H9 (cell line): ENCODE data around the gene TRIOBP. TPM values are rescaled to one million over a fixed set of nuclear protein-coding genes. Genes with fewer than 3 reads are reported as not detected.
A peak's percentile ranks its signal among the peaks of the same experiment; 100 is the strongest.

Source experiments
- DNase-seq: peaks from one replicate; pipeline ENCODE4 v3.0.0-alpha.2; 2017
- H2AFZ ChIP-seq: one replicate; pipeline ENCODE4 v1.6.1; 2013; ENCODE audit warnings: mild to moderate bottlenecking, low read length, control low read depth, moderate library complexity
- H2AK5ac ChIP-seq: 2 replicates; pipeline ENCODE4 v1.6.1; 2013; ENCODE audit warnings: low read length, control low read depth, mixed read lengths; ENCODE audit not compliant: insufficient read length
- H2BK120ac ChIP-seq: one replicate; pipeline ENCODE4 v1.6.1; 2013; ENCODE audit warnings: low read depth, mild to moderate bottlenecking, low read length, control low read depth, inconsistent platforms; ENCODE audit not compliant: poor library complexity, severe bottlenecking
- H2BK12ac ChIP-seq: 2 replicates; pipeline ENCODE4 v1.6.1; 2013; ENCODE audit warnings: low read length, control low read depth, mixed read lengths, low read depth; ENCODE audit not compliant: insufficient read length
- H2BK15ac ChIP-seq: 2 replicates; pipeline ENCODE4 v1.6.1; 2013; ENCODE audit warnings: low read depth, low read length, control low read depth
- H2BK20ac ChIP-seq: one replicate; pipeline ENCODE4 v1.6.1; 2013; ENCODE audit warnings: low read depth, mild to moderate bottlenecking, low read length, control low read depth, inconsistent platforms; ENCODE audit not compliant: poor library complexity, severe bottlenecking
- H2BK5ac ChIP-seq: 2 replicates; pipeline ENCODE4 v1.6.1; 2013; ENCODE audit warnings: low read length, control low read depth, mixed read lengths; ENCODE audit not compliant: insufficient read length
- H3K14ac ChIP-seq: 2 replicates; pipeline ENCODE4 v1.6.1; 2013; ENCODE audit warnings: low read length, control low read depth; ENCODE audit not compliant: insufficient read depth
- H3K18ac ChIP-seq: 2 replicates; pipeline ENCODE4 v1.6.1; 2013; ENCODE audit warnings: low read depth, mild to moderate bottlenecking, mixed read lengths, low read length, control low read depth; ENCODE audit not compliant: insufficient read length
- H3K23ac ChIP-seq: 2 replicates; pipeline ENCODE4 v1.6.1; 2013; ENCODE audit warnings: low read length, control low read depth, mixed read lengths, low read depth; ENCODE audit not compliant: insufficient read length
- H3K23me2 ChIP-seq: 2 replicates; pipeline ENCODE4 v1.6.1; 2013; ENCODE audit warnings: low read depth, mild to moderate bottlenecking, mixed read lengths, low read length, control low read depth; ENCODE audit not compliant: insufficient read length, poor library complexity, severe bottlenecking
- H3K27ac ChIP-seq: 2 replicates; pipeline ENCODE4 v1.5.1; 2013; ENCODE audit warnings: low read length, control low read depth, mixed read lengths, low read depth; ENCODE audit not compliant: insufficient read length
- H3K27me3 ChIP-seq: 2 replicates; pipeline ENCODE4 v1.6.1; 2013; ENCODE audit warnings: low read length, control low read depth, inconsistent platforms; ENCODE audit not compliant: insufficient read depth
- H3K4ac ChIP-seq: 2 replicates; pipeline ENCODE4 v1.6.1; 2013; ENCODE audit warnings: low read depth, mild to moderate bottlenecking, control low read depth, inconsistent platforms, low read length, moderate library complexity
- H3K4me1 ChIP-seq: 2 replicates; pipeline ENCODE4 v1.6.1; 2013; ENCODE audit warnings: low read length, control low read depth, inconsistent platforms; ENCODE audit not compliant: insufficient read depth
- H3K4me2 ChIP-seq: 2 replicates; pipeline ENCODE4 v1.6.1; 2013; ENCODE audit warnings: low read length, control low read depth, mixed read lengths; ENCODE audit not compliant: insufficient read length, insufficient read depth
- H3K56ac ChIP-seq: 2 replicates; pipeline ENCODE4 v1.6.1; 2013; ENCODE audit warnings: low read depth, mild to moderate bottlenecking, mixed read lengths, low read length, control low read depth; ENCODE audit not compliant: insufficient read length
- H3K79me1 ChIP-seq: 2 replicates; pipeline ENCODE4 v1.6.1; 2013; ENCODE audit warnings: low read depth, mild to moderate bottlenecking, moderate library complexity, low read length, control low read depth, inconsistent platforms; ENCODE audit not compliant: insufficient read depth, poor library complexity, severe bottlenecking
- H3K79me2 ChIP-seq: 2 replicates; pipeline ENCODE4 v1.6.1; 2013; ENCODE audit warnings: low read length, control low read depth, inconsistent platforms; ENCODE audit not compliant: insufficient read depth
- H3K9ac ChIP-seq: 2 replicates; pipeline ENCODE4 v1.6.1; 2013; ENCODE audit warnings: low read length, control low read depth, mixed read lengths; ENCODE audit not compliant: insufficient read length; ENCODE audit errors: extremely low read depth
- H3K9me3 ChIP-seq: one replicate; pipeline ENCODE4 v1.6.1; 2013; ENCODE audit warnings: low read depth, low read length, inconsistent platforms; ENCODE audit not compliant: control insufficient read depth
- H3T11ph ChIP-seq: one replicate; pipeline ENCODE4 v1.6.1; 2013; ENCODE audit warnings: mild to moderate bottlenecking, low read length, control low read depth, inconsistent platforms
- H4K20me1 ChIP-seq: one replicate; pipeline ENCODE4 v1.6.1; 2013; ENCODE audit not compliant: control insufficient read depth, insufficient read length, insufficient read depth
- H4K5ac ChIP-seq: 2 replicates; pipeline ENCODE4 v1.6.1; 2013; ENCODE audit warnings: low read depth, mild to moderate bottlenecking, mixed read lengths, low read length, control low read depth; ENCODE audit not compliant: insufficient read length
- H4K8ac ChIP-seq: replicated peaks from 2 replicates; pipeline ENCODE4 v1.6.1; 2013; ENCODE audit warnings: low read length, control low read depth, mixed read lengths, low read depth; ENCODE audit not compliant: insufficient read length
- H4K91ac ChIP-seq: 2 replicates; pipeline ENCODE4 v1.6.1; 2013; ENCODE audit warnings: low read depth, mild to moderate bottlenecking, moderate library complexity, mixed read lengths, low read length, control low read depth; ENCODE audit not compliant: insufficient read length
- H3K27ac Mint-ChIP-seq, 3 experiments: 2 replicates in 2 of 3; 3 replicates in 1 of 3; pipeline ENCODE4 v1.8.0; 2020 to 2021; ENCODE audit warnings: mixed read lengths in 3 of 3, mild to moderate bottlenecking in 1 of 3, moderate library complexity in 1 of 3
- H3K27me3 Mint-ChIP-seq: 2 replicates; pipeline ENCODE4 v1.8.0; 2021; ENCODE audit warnings: low read depth, mild to moderate bottlenecking, moderate library complexity, mixed read lengths
- H3K36me3 Mint-ChIP-seq, 3 experiments: 2 replicates in 2 of 3; 3 replicates in 1 of 3; pipeline ENCODE4 v1.8.0; 2020 to 2021; ENCODE audit warnings: low read depth in 3 of 3, mixed read lengths in 3 of 3; ENCODE audit not compliant: insufficient read depth in 1 of 3
- H3K4me1 Mint-ChIP-seq, 2 experiments: 2 replicates each; pipeline ENCODE4 v1.8.0; 2020; ENCODE audit warnings: mixed read lengths in 2 of 2
- H3K4me3 Mint-ChIP-seq, 2 experiments: 2 replicates in 1 of 2; 3 replicates in 1 of 2; pipeline ENCODE4 v1.8.0; 2020 to 2021; ENCODE audit warnings: mild to moderate bottlenecking in 2 of 2, mixed read lengths in 2 of 2, moderate library complexity in 1 of 2
- H3K9me3 Mint-ChIP-seq, 2 experiments: 2 replicates in 1 of 2; 3 replicates in 1 of 2; pipeline ENCODE4 v1.8.0; 2020; ENCODE audit warnings: mild to moderate bottlenecking in 2 of 2, mixed read lengths in 2 of 2, moderate library complexity in 1 of 2
- WGBS: extraction: QIAGEN DNeasy Blood & Tissue Kit; methylation state at CpG from one replicate; pipeline ENCODE4 v1.1.7; 2013; ENCODE audit warnings: missing lambda C conversion rate, low lambda C conversion rate, mixed read lengths; ENCODE audit not compliant: insufficient read length; ENCODE audit errors: extremely low coverage; 5-methylcytosine and 5-hydroxymethylcytosine counted together
- total RNA-seq: library from RNA; stranded (reverse); gene quantifications from 2 replicates; pipeline ENCODE4 v1.2.1, GENCODE V29; 2021
- TF ChIP-seq, protein P1 (sequence below): fragments of 200-600 bp; sonication (generic); conservative IDR thresholded peaks from 3 replicates; pipeline ENCODE4 v1.8.0; 2021; ENCODE audit warnings: antibody characterized with exemption, mild to moderate bottlenecking

The TRIOBP gene
- total RNA-seq, 1 experiment from 2014 or later, result 52.7 TPM

DNA sequence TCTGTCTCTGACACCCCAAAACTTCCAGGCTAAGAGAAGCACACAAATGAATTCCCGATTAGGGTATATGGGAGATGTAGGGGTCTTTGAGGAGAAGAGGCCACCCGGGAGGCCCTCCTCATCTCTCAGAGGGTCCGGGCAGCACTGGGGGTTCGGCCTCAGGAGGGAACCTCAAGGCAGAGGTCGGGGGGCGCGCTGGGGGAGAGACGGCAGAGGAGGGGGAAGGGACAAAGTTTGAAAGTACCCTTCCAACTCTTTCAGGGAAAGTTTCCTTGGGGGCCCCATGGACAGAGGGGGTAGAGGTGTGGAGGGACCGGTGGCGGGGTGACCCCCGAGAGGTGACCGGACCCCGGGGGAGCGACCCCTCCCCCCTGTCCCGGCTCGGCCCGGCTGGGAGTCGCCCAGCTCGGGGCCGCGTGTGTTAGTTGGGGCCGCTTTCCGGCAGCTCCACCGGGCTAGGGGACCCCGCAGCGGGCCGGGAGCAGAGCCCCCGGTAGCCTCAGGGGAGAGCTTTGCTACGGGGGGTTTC is 107.6 kb downstream of the TRIOBP start:
- Histone ChIP-seq H3K23ac (no peak overlapping the region), H3K79me2 (0 out of 2 replicates have a peak, but pooled peaks cover 2% of the 10 kb centered on the region), H2AK5ac (no peak overlapping the region), H2AFZ (no peak overlapping the region), H3K27ac (no peak overlapping the region), H3K9ac (peak overlapping the region; percentile 52), H3K14ac (peak overlapping the region; percentile 93; the same call in 1 of the 2 replicates), H4K8ac (no peak overlapping the region), H2BK12ac (peak overlapping the region; percentile 94), H3K23me2 (peaks cover 54% of the 10 kb centered on the region), H2BK15ac (no peak overlapping the region), H3K4me2 (peak overlapping the region; percentile 87), H3K79me1 (peaks cover 2% of the 10 kb centered on the region), H3K56ac (no peak overlapping the region), H3T11ph (no peak overlapping the region), H2BK120ac (peak overlapping the region; percentile 97), H3K9me3 (no peaks in the 10 kb centered on the region), H4K20me1 (no peaks in the 10 kb centered on the region), H3K18ac (peak overlapping the region; percentile 67), H2BK5ac (no peak overlapping the region), H3K4ac (peak overlapping the region; percentile 95), H2BK20ac (peak overlapping the region; percentile 98), H3K4me1 (no peaks in the 10 kb centered on the region; the same call in 1 of the 2 replicates), H3K27me3 (peaks cover 13% of the 10 kb centered on the region; the same call in 1 of the 2 replicates), H4K5ac (no peak overlapping the region), H4K91ac (peak overlapping the region; percentile 97)
- H3K4me1 Mint-ChIP-seq, result peaks cover 35 to 43% of the 10 kb centered on the region in 2 experiments
- H3K9me3 Mint-ChIP-seq, result peaks cover 0 to 4% of the 10 kb centered on the region in 2 experiments; a peak in 3 of 5 replicates
- no CpG with 5 or more reads among the region's 29 CpGs for WGBS
- TF ChIP-seq, protein P1, sequence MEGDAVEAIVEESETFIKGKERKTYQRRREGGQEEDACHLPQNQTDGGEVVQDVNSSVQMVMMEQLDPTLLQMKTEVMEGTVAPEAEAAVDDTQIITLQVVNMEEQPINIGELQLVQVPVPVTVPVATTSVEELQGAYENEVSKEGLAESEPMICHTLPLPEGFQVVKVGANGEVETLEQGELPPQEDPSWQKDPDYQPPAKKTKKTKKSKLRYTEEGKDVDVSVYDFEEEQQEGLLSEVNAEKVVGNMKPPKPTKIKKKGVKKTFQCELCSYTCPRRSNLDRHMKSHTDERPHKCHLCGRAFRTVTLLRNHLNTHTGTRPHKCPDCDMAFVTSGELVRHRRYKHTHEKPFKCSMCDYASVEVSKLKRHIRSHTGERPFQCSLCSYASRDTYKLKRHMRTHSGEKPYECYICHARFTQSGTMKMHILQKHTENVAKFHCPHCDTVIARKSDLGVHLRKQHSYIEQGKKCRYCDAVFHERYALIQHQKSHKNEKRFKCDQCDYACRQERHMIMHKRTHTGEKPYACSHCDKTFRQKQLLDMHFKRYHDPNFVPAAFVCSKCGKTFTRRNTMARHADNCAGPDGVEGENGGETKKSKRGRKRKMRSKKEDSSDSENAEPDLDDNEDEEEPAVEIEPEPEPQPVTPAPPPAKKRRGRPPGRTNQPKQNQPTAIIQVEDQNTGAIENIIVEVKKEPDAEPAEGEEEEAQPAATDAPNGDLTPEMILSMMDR, result no peak
- no peak for DNase-seq
- H3K36me3 Mint-ChIP-seq, result no peaks in the 10 kb centered on the region; a peak in 1 of 7 replicates
- H3K27ac Mint-ChIP-seq, result peak overlapping the region in 2 of 3 experiments; percentile 34 to 82; a peak in 2 of 7 replicates
- peak overlapping the region; percentile 66 to 89 for H3K4me3 Mint-ChIP-seq
- peaks cover 67% of the 10 kb centered on the region for H3K27me3 Mint-ChIP-seq
